Gastroesophageal sphincter (tissue), 4 donors: ENCODE data around the gene ARPC4. TPM values are rescaled to one million over a fixed set of nuclear protein-coding genes. Genes with fewer than 3 reads are reported as not detected.

Experiments
- ATAC-seq: fragments of 150-250 bp; one replicate; pipeline ENCODE4 v1.9.1; 2016; ENCODE audit warnings: mild to moderate bottlenecking, moderate library complexity
- H3K27ac ChIP-seq, 4 donors: fragments of 200-600 bp; sonication (generic) in 3 of 4; 1 replicate in 3 of 4; 2 replicates in 1 of 4; pipeline ENCODE4 v1.5.1; 2016 to 2019
- H3K27me3 ChIP-seq: fragments of 200-600 bp; sonication (generic); one replicate; pipeline ENCODE4 v1.5.1; 2019
- H3K36me3 ChIP-seq, 2 donors: fragments of 200-600 bp; sonication (generic); one replicate each; pipeline ENCODE4 v1.5.1; 2019; ENCODE audit warnings: control low read depth in 1 of 2
- H3K4me1 ChIP-seq, 3 donors: fragments of 200-600 bp; sonication (generic); 1 replicate in 2 of 3; 2 replicates in 1 of 3; pipeline ENCODE4 v1.5.1; 2016 to 2019; ENCODE audit warnings: control low read depth in 2 of 3
- H3K4me3 ChIP-seq, 2 donors: fragments of 200-600 bp; sonication (generic); one replicate each; pipeline ENCODE4 v1.5.1; 2019; ENCODE audit warnings: mild to moderate bottlenecking in 1 of 2, moderate library complexity in 1 of 2
- H3K9me3 ChIP-seq, 3 donors: fragments of 200-600 bp; sonication (generic); one replicate each; pipeline ENCODE4 v1.5.1; 2017 to 2019; ENCODE audit warnings: control low read depth in 2 of 3
- EP300 ChIP-seq: sonication (generic); formaldehyde crosslinking; IDR thresholded peaks from one replicate; pipeline ENCODE4 v1.6.1; 2017; ENCODE audit warnings: antibody characterized with exemption, mild to moderate bottlenecking
- POLR2A ChIP-seq, 2 donors: fragments of 450-650 bp; IDR thresholded peaks; one replicate each; pipeline ENCODE4 v1.6.1; 2017; ENCODE audit warnings: antibody characterized with exemption in 2 of 2, mild to moderate bottlenecking in 2 of 2, moderate library complexity in 1 of 2
- POLR2AphosphoS5 ChIP-seq: sonication (generic); formaldehyde crosslinking; IDR thresholded peaks from one replicate; pipeline ENCODE4 v1.6.1; 2017; ENCODE audit warnings: antibody characterized with exemption
- WGBS, 2 donors: methylation state at CpG; one replicate each; pipeline ENCODE4 v1.1.5; 2018; ENCODE audit warnings: low coverage in 1 of 2; 5-methylcytosine and 5-hydroxymethylcytosine counted together
- total RNA-seq, 4 donors: library from RNA; depleted of rRNA; stranded (reverse); fragments of >200 nt; gene quantifications; one replicate each; pipeline ENCODE4 v1.1.0, GENCODE V29; 2016
- TF ChIP-seq, protein P1 (sequence below), 4 experiments: fragments of 200-600 bp in 2 of 4; fragments of 450-650 bp in 2 of 4; sonication (generic) in 1 of 4; IDR thresholded peaks; one replicate each; pipeline ENCODE4 v1.5.1; 2017 to 2019; ENCODE audit warnings: antibody characterized with exemption in 4 of 4, mild to moderate bottlenecking in 2 of 4, moderate library complexity in 2 of 4

The ARPC4 gene
- total RNA-seq, 4 donors from 2014 or later = 157 to 203 (median 171) TPM

DNA sequence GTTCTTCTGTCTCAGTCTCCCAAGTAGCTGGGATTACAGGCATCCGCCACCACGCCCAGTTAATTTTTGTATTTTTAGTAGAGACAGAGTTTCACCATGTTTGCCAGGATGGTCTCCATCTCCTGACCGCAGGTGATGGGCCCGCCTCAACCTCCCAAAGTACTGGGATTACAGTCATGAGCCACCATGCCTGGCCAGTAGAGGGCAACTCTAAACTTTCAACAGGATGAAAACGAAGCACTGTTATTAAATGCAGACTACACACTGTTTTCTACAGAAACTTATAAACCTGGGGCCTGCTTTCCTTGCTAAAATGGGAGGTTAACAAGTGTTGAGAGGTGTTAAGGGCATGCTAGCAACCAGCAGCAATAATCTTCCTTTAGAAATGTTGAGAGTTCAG lies 7.6 kb downstream of the ARPC4 start:
- peaks cover 11 to 93% of the 10 kb centered on the region in 2 donors for H3K36me3 ChIP-seq
- TF ChIP-seq, protein P1, sequence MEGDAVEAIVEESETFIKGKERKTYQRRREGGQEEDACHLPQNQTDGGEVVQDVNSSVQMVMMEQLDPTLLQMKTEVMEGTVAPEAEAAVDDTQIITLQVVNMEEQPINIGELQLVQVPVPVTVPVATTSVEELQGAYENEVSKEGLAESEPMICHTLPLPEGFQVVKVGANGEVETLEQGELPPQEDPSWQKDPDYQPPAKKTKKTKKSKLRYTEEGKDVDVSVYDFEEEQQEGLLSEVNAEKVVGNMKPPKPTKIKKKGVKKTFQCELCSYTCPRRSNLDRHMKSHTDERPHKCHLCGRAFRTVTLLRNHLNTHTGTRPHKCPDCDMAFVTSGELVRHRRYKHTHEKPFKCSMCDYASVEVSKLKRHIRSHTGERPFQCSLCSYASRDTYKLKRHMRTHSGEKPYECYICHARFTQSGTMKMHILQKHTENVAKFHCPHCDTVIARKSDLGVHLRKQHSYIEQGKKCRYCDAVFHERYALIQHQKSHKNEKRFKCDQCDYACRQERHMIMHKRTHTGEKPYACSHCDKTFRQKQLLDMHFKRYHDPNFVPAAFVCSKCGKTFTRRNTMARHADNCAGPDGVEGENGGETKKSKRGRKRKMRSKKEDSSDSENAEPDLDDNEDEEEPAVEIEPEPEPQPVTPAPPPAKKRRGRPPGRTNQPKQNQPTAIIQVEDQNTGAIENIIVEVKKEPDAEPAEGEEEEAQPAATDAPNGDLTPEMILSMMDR (IDR thresholded peaks at IDR 0.05) = peak in 1 of 4 experiments; percentile 6
- no peak for TF ChIP-seq EP300
- H3K27me3 ChIP-seq = no peaks in the 10 kb centered on the region
- ATAC-seq = no peak
- H3K4me1 ChIP-seq = peaks cover 0 to 20% (median 0%) of the 10 kb centered on the region in 3 donors
- no peak overlapping the region for H3K27ac ChIP-seq
- 25 to 65% methylated on average over 1 to 4 of the region's 5 CpGs for WGBS, 2 donors
- H3K4me3 ChIP-seq = no peak overlapping the region
- H3K9me3 ChIP-seq = no peaks in the 10 kb centered on the region

DNA sequence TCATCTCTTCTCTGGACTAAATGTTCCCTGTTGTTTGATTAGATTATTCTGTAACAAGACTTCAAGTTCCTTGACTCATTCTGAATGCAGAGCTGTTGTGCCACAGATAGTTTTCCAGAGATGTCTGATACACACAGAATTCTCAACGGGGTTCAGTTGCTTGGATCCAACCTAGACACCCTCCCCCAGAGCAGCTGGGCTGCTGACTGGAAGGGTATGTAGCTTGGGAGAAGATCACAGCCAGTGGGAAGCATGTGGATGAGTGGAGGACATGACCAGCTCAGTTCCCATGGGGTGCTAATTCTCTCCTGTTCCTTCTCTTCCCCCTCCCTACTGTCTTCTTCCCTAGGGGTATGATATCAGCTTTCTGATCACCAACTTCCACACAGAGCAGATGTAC lies 10.6 kb downstream of the ARPC4 start:
- peak overlapping the region in 2 of 4 donors; percentile 2 to 17 for H3K27ac ChIP-seq
- no peak for ATAC-seq
- 88% methylated on average over 1 of the region's 1 CpG; no CpG with 5 or more reads in 1 of the 2 donors for WGBS, 2 donors
- peaks cover 0 to under 1% (median 0%) of the 10 kb centered on the region in 3 donors for H3K4me1 ChIP-seq
- H3K36me3 ChIP-seq = peaks cover 11 to 87% of the 10 kb centered on the region in 2 donors
- no peaks in the 10 kb centered on the region for H3K27me3 ChIP-seq
- no peaks in the 10 kb centered on the region for H3K9me3 ChIP-seq
- no peak for TF ChIP-seq POLR2AphosphoS5
- H3K4me3 ChIP-seq = no peak overlapping the region

DNA sequence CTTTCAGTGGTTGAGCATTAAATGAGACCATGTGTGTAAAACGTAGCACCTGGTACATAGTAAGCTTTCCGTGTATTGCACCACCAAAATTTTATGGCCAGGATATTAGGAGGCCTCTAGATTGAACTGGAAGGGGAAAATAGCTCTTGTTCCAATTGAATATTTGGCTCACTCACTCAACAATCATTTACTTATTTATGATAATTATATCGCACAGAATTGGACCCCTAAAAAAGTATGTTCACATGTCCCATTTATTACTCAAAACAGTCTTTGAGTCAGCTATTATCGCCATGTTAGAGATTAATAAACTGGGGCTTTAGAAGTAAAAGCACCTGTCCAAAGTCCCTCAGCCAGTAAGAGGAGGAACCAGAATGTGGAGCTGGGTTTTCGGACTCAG lies 12.1 kb downstream of the ARPC4 start:
- H3K27me3 ChIP-seq = no peaks in the 10 kb centered on the region
- no peak for ATAC-seq
- 65 to 86% methylated on average over 3 to 5 of the region's 5 CpGs for WGBS, 2 donors
- no peak for TF ChIP-seq EP300
- TF ChIP-seq, protein P1 (IDR thresholded peaks at IDR 0.05) = no peak
- no peak for TF ChIP-seq POLR2A (IDR thresholded peaks at IDR 0.05)
- TF ChIP-seq POLR2AphosphoS5 = no peak
- H3K4me1 ChIP-seq = peaks cover 0 to 13% (median 0%) of the 10 kb centered on the region in 3 donors
- no peaks in the 10 kb centered on the region for H3K9me3 ChIP-seq
- no peak overlapping the region for H3K4me3 ChIP-seq
- H3K36me3 ChIP-seq = peaks cover 11 to 72% of the 10 kb centered on the region in 2 donors
- no peak overlapping the region for H3K27ac ChIP-seq

DNA sequence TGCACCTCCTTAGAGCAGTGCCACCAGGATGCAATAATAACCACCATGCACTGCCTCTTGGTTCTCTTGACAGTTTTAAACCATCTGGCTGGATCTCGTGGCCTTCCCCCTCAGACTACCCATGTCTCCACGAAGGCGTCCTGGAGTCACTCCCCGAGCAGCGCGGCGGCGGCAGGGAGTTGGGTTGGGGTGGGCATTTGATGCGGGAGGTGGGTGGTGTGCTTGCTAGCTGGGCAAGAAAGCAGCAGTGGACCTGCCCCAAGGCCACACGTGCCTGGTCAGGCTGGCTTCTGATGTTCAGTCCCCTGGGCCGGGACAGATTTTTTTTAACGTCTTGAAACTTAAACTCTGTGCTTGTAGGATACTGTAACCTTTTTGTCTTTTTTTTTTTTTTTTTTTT lies 13.3 kb downstream of the ARPC4 start:
- 81% methylated on average over 5 of the region's 12 CpGs; no CpG with 5 or more reads in 1 of the 2 donors for WGBS, 2 donors
- Histone ChIP-seq H3K9me3 (no peaks in the 10 kb centered on the region), H3K36me3 (peaks cover 11 to 61% of the 10 kb centered on the region in 2 donors), H3K4me1 (peaks cover 0 to 24% (median 7%) of the 10 kb centered on the region in 3 donors), H3K4me3 (no peak overlapping the region), H3K27ac (no peak overlapping the region), H3K27me3 (no peaks in the 10 kb centered on the region)
- no peak for ATAC-seq
- TF ChIP-seq, protein P1 (IDR thresholded peaks at IDR 0.05) = no peak
- TF ChIP-seq EP300 (no peak), POLR2AphosphoS5 (no peak), POLR2A (IDR thresholded peaks at IDR 0.05) (no peak)

DNA sequence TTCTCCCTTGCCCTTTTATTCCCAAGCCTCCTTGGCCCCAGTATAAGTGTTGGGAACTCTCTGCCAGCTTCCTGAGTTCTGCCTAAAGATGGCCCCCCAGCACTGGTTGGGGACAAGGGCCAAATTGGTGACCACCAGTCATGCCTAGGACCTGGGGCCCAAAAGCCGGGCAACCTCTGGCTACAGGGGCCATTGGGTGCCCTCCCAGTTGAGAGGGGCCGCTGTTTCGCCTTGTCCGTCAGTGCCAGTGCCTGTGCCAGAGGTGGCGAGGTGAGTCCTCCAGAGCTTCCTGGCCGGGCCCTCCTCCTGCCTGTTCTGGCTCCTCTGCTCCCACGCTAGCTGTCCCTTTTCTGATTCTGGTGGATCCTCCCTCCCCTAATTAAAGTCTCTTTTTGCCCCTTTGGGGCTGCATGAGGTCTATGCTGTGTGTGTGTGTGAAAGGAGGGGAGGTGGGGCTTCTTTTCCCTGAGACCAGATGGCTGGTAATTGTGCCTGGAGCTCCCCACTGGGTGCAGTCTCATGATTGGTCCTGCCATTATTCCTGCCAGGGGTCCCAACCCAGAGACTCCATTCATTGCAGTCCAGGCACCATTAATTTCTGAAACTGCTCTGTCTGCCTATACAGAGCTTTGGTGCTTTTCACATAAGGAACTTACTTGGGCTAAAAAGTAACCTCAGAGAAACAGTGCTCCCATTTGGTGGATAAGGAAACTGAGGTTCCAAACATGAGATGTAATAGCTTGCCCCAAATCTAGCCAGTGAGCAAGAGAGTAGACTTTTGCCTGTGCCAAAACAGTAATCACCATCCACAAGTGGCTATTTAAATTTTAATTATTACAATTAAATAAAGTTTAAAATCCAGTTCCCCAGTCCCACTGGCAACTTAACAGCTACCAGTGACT lies 14.1 kb downstream of the ARPC4 start:
- Histone ChIP-seq H3K36me3 (peaks cover 7 to 53% of the 10 kb centered on the region in 2 donors), H3K27ac (no peak overlapping the region), H3K9me3 (no peaks in the 10 kb centered on the region), H3K4me1 (peaks cover 0 to 31% (median 8%) of the 10 kb centered on the region in 3 donors), H3K27me3 (no peaks in the 10 kb centered on the region), H3K4me3 (no peak overlapping the region)
- no peak for ATAC-seq
- TF ChIP-seq POLR2A (IDR thresholded peaks at IDR 0.05) (no peak), POLR2AphosphoS5 (no peak), EP300 (no peak)
- TF ChIP-seq, protein P1 (IDR thresholded peaks at IDR 0.05) = no peak
- whole genome bisulfite sequencing, 2 donors = 50 to 94% methylated on average over 1 to 6 of the region's 7 CpGs
